ENCODE data around the gene HOXA9. TPM values are rescaled to one million over a fixed set of nuclear protein-coding genes. Genes with fewer than 3 reads are reported as not detected.

The HOXA9 gene
- total and polyA plus RNA-seq, 2 experiments from 2014 or later: 3.6 to 4.4 TPM

GRCh38 chr7:27191833-27192545 lies 26.7 kb upstream of the HOXA9 start:
- peak; percentile 75 for TF ChIP-seq EZH2 (IDR thresholded peaks at IDR 0.05; ENCODE audit: borderline replicate concordance)
- TF ChIP-seq, protein P1, sequence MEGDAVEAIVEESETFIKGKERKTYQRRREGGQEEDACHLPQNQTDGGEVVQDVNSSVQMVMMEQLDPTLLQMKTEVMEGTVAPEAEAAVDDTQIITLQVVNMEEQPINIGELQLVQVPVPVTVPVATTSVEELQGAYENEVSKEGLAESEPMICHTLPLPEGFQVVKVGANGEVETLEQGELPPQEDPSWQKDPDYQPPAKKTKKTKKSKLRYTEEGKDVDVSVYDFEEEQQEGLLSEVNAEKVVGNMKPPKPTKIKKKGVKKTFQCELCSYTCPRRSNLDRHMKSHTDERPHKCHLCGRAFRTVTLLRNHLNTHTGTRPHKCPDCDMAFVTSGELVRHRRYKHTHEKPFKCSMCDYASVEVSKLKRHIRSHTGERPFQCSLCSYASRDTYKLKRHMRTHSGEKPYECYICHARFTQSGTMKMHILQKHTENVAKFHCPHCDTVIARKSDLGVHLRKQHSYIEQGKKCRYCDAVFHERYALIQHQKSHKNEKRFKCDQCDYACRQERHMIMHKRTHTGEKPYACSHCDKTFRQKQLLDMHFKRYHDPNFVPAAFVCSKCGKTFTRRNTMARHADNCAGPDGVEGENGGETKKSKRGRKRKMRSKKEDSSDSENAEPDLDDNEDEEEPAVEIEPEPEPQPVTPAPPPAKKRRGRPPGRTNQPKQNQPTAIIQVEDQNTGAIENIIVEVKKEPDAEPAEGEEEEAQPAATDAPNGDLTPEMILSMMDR (IDR thresholded peaks at IDR 0.05; ENCODE audit: poor library complexity): no peak
- H3K9me2 ChIP-seq (replicated peaks; ENCODE audit: insufficient read depth): no peaks in the 10 kb centered on the region
- peaks cover 35% of the 10 kb centered on the region for H3K4me1 ChIP-seq (ENCODE audit: insufficient read depth)
- H4K20me1 ChIP-seq (ENCODE audit: insufficient read depth, poor library complexity, severe bottlenecking): peaks cover 21% of the 10 kb centered on the region
- DNase-seq (ENCODE audit: low spot score): no peak
- peak overlapping the region; percentile 97 for H3K27ac ChIP-seq
- peaks cover 98% of the 10 kb centered on the region for H3K79me2 ChIP-seq
- H3K4me3 ChIP-seq: peak overlapping the region; percentile 34
- no peak overlapping the region for H2AFZ ChIP-seq
- no peaks in the 10 kb centered on the region for H3K9me3 ChIP-seq (ENCODE audit: low read depth)
- H3K36me3 ChIP-seq (replicated peaks; ENCODE audit: insufficient read depth, low read depth): no peaks in the 10 kb centered on the region
- 13% methylated on average over 42 of the region's 42 CpGs for WGBS (ENCODE audit: low lambda C conversion rate, missing lambda C conversion rate)
- H3K4me2 ChIP-seq: peak overlapping the region; percentile 96
- peaks cover 88% of the 10 kb centered on the region for H3K27me3 ChIP-seq

DNA sequence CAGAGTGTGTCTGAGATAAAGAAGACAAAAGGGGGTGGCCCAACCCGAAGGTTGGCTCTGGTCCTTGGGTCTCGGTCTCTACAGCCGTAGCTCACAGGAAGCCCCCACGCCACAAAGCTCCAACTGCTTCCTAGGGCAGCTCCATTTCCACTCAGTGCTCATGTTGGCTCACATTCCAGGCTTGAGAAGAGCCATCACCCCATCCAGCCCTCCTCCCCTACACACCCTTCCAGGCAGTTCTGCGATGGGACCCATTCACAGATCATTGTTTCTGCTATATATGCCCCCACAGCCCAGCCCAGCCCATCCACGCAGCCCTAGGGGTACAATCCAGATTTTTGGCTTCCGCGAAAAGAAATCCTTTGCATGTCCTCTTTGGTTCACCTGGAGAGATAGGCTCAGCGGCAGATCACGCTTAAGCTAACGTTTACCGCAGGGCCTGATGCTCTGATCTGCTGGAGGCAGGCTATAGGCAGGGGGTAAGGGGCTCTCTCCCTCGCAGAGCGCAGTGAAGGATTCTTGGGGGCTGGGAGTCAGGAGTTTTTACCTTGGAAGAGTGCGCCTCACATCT lies 25.9 kb upstream of the HOXA9 start:
- Histone ChIP-seq H3K79me2 (peaks cover 97% of the 10 kb centered on the region), H3K9me3 (ENCODE audit: low read depth) (no peaks in the 10 kb centered on the region), H3K4me3 (no peak overlapping the region), H2AFZ (no peak overlapping the region), H3K36me3 (replicated peaks; ENCODE audit: insufficient read depth, low read depth) (no peaks in the 10 kb centered on the region), H4K20me1 (ENCODE audit: insufficient read depth, poor library complexity, severe bottlenecking) (peaks cover 15% of the 10 kb centered on the region), H3K9me2 (replicated peaks; ENCODE audit: insufficient read depth) (no peaks in the 10 kb centered on the region), H3K27me3 (peaks cover 93% of the 10 kb centered on the region), H3K4me1 (ENCODE audit: insufficient read depth) (peaks cover 35% of the 10 kb centered on the region), H3K27ac (peak overlapping the region; percentile 97), H3K4me2 (peak overlapping the region; percentile 96)
- WGBS (ENCODE audit: low lambda C conversion rate, missing lambda C conversion rate): 36% methylated on average over 15 of the region's 15 CpGs
- TF ChIP-seq EZH2phosphoT487 (IDR thresholded peaks at IDR 0.05; ENCODE audit: low read depth, severe bottlenecking, unreplicated experiment) (no peak), EZH2 (IDR thresholded peaks at IDR 0.05; ENCODE audit: borderline replicate concordance) (no peak)
- TF ChIP-seq, protein P1 (IDR thresholded peaks at IDR 0.05; ENCODE audit: poor library complexity): no peak
- DNase-seq (ENCODE audit: low spot score): no peak

DNA sequence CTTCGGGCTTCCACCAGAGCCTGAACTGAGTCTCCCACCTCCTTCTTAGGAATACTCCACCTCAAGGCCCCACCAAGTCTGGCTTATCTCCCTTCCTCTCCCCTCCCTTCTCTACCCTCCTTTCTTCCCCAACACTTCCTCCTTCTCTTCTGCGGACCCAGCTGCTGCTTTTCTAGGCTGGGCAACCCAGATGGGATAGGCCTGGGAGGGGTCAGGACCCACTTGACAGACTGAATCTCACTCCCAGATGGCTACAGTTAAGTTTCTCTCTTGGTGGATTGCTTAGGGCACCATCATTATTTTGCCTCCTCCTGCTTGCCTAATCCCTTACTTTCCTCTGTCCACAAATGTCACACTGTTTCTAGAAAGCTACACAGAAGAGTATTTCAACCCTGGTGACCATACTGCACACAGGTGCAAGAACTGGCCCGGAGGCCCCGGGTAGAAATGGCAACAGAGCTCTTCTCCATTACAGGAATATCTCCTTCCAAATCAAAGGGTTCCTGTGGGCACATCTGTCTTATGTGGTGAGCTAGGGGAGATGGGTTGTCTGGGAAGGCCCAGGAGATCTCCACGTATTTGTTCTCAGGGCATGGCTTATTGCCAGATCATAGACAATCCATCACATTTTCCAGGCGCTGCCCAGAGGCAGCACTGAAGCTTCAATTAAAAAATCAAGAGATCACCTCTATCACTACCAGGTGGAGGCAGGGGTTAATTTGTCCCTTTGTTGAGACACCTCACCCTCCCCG lies 24.8 kb upstream of the HOXA9 start:
- DNase-seq (ENCODE audit: low spot score): no peak
- peak overlapping the region; percentile 97 for H3K27ac ChIP-seq
- no peak overlapping the region for H3K4me3 ChIP-seq
- H4K20me1 ChIP-seq (ENCODE audit: insufficient read depth, poor library complexity, severe bottlenecking): peaks cover 9% of the 10 kb centered on the region
- peaks cover 35% of the 10 kb centered on the region for H3K4me1 ChIP-seq (ENCODE audit: insufficient read depth)
- H3K79me2 ChIP-seq: peaks cover 97% of the 10 kb centered on the region
- no peaks in the 10 kb centered on the region for H3K9me2 ChIP-seq (replicated peaks; ENCODE audit: insufficient read depth)
- H3K36me3 ChIP-seq (replicated peaks; ENCODE audit: insufficient read depth, low read depth): no peaks in the 10 kb centered on the region
- WGBS (ENCODE audit: low lambda C conversion rate, missing lambda C conversion rate): 38% methylated on average over 7 of the region's 7 CpGs
- peak overlapping the region; percentile 96 for H3K4me2 ChIP-seq
- TF ChIP-seq, protein P1 (IDR thresholded peaks at IDR 0.05; ENCODE audit: poor library complexity): no peak
- no peak for TF ChIP-seq EZH2 (IDR thresholded peaks at IDR 0.05; ENCODE audit: borderline replicate concordance)
- no peak for TF ChIP-seq EZH2phosphoT487 (IDR thresholded peaks at IDR 0.05; ENCODE audit: low read depth, severe bottlenecking, unreplicated experiment)
- H2AFZ ChIP-seq: no peak overlapping the region
- peaks cover 98% of the 10 kb centered on the region for H3K27me3 ChIP-seq
- no peaks in the 10 kb centered on the region for H3K9me3 ChIP-seq (ENCODE audit: low read depth)

Measured in hepatocyte (in vitro differentiated cells).